Fibroblast of upper back skin (primary cell): ENCODE data around the gene MTUS2.

Source experiments
- DNase-seq: peaks from one replicate; pipeline ENCODE4 v3.0.0-alpha.2; 2013

The MTUS2 gene

DNA sequence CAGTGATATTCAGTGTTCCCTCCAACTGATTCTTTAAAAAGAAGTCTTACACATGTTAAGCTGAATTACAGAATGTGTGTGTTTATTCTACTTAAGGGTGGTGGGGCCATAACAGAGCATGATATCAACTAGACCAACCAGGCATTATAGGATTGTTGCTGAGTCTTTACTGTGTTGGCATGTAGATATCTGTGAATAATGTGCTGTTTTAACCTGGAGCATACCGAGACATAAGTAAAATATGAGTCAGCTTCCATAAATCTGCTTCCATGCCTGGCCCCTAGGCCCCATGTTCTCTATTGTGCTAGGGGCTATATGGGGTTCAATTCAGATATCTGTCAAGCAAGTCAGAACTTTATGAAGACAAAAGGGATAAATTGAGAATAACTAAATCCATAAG, 295.7 kb downstream of the MTUS2 start:
- no peak for DNase-seq

DNA sequence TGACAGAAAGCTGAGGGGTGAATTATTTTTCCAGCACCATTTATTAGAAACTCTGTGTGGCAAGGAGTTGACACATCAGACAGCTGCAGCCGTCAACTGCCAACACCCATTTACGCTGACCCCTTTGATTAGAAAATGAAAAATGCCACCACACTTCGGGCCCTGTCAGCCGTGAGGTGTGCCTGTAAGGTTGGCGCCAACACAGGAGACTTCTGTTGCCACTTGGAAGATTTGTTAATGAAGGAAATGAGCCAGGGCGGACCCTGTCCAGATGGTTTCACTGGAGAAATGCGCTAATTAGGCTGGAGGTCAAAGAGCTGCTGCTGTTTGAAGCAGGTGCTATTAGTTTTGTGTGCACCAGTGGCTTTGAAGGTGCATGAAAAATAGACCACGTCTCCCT, 297.5 kb downstream of the MTUS2 start:
- DNase-seq: no peak

DNA sequence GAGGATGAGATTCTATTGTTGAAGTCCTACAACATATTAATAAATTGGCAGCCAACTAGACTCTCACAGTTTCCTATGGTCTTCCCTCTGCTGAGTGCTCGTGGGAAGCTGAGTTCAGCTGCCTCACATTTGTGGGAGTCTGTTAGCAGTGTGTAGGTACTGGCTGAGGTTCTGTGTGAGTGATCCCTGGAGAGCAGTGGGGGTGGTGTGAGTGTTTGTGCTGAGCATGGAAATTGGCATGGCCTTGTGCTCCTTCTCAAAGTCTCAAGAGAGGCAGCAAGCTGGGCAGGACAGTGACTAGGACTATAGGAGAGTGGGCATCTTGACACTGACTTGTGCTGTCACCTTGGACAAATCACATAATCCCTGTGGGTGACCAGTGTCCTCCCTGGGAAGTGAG, 298.3 kb downstream of the MTUS2 start:
- DNase-seq: no peak

DNA sequence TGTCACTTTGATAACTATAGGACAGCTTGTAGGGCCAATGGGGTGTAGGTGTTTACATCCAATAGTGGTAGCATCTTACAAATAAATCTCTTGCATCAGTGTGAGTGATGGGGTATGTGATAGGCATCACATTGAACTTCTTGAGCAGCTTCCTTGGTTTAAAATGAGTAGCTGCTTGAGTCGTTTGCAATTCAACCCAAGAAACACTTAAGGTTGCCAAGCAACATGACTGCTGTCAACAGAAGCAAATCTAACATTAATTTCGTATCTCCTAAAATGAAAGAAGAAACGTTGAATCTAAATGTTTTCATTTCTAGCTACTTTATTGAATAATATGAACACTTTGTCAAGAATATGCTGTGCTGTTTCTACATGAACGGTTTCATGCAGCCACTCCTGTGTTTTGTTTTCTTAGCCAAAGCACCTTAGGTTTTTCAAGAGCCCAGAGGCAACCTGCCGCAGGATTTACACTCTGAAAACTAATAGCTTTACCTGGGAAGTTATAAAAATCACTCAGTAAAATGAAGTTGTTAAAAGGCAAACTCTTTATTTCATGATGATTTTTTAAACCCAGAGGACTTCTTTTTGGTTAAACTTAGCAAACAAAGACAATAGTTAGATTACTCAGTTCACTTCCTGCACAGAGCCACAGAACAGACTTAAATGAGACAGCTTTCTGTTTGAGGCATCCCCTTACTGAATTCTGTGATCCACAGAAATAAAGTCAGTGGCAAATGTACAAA, 305.2 kb downstream of the MTUS2 start:
- DNase-seq: no peak

DNA sequence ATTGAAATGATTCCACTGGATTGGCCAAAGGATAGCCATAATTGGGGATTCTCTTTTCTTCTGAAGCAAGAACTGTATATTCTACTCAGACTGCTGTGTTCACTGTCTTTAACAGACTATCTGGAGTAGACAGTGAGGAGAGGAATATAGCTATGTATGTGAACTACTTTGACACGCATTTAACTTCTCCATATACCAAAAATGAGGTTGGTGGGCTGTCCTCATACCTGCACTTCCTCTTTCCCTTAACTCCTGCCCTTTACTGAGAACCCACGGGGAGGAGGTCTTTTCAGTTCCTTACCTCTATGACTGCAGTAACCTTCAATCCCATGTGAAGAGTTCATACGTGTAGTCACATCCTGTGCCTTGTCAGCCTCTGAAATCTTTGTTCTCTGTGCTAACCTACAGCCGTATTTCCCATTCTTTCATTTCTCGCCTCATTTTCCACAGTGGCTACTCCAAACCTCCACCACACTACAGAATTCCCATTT, 305.8 kb downstream of the MTUS2 start:
- no peak for DNase-seq

DNA sequence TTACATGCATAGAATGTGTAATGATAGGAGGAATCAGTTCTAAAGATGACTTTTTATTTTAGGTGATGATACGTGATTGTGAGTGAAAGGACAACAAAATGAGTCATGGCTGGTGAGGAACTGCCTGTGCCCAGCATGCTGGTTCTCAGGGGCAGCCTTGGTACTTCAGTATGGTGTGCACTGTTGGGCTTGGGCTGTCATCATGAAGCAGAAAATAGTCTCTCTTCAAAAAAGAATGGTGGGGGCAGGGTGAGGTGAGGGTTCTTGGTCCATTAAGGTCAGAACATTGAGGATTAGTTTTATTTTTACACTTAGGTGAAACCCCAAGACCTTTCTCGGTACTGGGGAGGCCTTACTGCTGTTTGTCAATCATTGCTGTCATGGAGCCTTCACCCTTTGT, 309.5 kb downstream of the MTUS2 start:
- no peak for DNase-seq

DNA sequence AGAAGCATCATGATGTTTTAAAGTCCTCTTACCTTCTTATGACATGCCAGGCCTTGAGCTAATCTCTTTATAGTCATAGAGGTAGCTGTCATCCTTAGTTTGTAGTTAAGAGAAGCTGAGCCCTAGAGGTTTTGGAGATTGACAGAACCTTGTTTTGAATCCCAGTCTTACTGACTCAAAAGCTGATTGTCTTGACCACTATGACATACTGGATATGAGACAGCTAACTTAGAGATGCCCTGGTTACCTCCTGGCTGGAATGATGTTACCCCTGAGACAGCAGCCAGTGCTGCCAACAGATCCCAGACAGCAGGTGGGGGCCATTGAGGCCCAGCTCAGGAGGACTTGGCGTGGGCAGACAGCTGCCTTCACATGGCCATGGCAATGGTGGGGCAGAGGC, 311.0 kb downstream of the MTUS2 start:
- no peak for DNase-seq

DNA sequence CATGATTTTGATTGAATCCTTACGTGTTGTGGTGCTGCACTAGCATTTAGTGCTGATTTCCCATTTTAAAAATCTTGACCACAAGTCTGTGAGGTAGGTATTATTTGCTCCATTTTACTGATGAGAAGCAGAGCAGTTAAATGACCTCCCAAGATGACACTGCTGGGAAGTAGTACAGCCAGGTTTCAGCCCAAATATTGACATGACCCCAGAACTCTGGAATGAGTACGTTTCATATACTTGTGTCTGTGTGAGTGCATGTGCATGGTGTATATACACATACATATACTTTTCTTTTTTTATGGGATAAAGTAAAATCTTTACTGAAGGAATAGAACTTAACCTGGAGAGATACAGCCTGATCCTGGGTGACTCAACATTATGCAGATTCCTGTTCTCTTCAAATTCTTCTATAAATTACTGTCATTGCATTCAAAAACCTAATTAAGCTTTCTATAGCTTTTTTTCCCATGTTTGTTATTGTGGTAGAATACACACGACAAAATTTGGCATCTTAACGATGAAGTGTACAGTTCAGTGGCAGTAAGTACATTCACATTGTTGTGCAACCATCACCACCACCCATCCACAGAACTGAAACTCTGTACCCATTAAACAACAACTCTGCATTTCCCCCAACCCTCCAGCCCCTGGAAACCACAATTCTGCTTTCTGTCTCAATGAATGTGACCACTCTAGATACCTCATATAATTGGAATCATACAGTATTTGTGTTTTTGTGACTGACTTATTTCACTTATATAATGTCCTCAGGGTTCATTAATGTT, 311.9 kb downstream of the MTUS2 start:
- no peak for DNase-seq

DNA sequence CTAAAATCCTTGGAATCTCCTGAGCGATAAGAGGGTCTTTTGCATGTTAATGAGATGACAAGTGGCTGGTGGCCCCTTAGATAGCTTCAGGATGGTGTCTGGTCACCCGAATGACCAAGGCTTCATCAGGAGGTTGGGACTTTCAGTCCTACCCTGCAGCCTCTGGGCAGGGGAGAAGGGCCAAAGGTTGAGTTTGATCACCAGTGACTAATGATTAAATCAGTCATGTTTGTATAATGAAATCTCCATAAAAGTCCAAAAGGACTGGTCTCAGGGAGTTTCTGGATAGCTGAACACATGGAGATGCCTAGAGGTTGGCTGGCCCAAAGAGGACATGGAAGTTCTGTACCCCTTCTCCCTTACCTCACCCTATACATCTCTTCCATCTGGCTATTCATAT, 316.2 kb downstream of the MTUS2 start:
- no peak for DNase-seq

DNA sequence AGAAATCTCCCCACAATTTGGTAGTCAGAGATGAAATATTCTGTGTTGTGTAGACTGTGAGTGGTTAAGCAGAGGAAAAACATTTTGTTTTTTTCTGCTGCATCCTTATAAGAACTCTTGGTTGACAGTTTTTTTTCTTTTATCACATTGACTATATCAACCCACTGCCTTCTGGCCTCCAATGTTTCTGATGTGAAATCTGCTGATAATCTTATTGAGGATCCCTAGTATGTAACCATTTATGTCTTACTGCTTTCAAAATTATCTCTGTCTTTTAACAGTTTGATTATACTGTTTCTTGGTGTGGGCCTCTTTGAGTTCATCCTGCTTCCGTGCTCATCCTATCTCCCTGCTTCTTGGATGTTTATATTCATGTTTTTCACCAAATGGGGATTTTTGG, 316.9 kb downstream of the MTUS2 start:
- DNase-seq: no peak

DNA sequence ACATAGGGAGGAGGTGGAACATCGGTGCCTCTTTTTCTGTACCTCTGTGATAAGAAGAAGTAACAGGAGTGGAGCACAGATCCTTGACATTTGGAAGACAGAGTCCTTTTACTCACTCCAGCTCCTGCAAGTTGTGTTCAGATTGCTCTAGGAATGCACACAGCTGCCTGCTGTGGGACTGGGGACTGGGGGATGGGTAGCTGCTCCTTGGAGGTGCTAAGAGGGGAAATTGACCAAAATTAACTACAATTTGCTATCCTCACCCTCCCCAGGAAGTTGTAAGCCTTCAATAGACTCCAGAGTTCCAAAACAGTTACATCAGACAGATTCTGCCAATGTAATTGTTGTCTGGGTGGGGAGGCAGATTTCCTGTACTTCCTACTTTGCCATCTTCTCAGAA, 317.9 kb downstream of the MTUS2 start:
- no peak for DNase-seq

DNA sequence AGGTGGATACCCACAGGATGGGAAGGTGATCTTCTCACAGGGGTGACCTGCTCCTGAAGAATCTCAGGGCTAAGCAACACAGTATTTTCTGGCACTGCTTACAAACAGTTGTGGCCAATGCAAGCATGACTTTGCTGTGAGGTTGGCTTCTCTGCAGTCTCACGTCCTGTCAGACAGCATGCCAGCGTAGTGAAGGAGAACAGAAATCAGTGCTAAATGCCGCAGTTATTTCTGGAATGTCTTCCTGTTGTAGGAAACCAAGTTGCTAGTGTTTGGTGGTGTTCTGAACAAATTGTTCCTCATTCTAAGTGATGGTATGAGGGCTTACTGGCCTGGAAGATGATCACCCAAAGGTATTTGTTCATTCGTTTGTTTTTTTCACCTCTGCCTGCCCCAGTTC, 320.1 kb downstream of the MTUS2 start:
- peak; percentile 74 for DNase-seq

DNA sequence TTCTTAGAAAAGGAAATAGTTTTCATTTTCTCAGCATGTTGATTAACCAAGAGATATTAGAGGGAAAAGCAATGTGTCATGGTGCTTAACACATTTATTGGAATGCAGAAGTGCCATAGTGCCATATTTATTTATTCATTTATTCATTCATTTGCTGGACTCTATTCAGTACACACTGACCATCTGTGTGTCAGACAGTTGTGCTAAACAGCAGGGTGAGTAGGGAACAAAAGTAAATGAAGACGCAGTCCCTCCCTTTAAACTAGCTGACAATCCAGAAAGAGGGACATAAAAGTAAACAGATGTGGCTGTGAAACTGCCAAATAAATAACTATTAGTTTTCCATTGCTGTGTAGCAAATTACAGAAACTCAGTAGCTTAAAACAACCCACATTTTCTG, 323.7 kb downstream of the MTUS2 start:
- no peak for DNase-seq

DNA sequence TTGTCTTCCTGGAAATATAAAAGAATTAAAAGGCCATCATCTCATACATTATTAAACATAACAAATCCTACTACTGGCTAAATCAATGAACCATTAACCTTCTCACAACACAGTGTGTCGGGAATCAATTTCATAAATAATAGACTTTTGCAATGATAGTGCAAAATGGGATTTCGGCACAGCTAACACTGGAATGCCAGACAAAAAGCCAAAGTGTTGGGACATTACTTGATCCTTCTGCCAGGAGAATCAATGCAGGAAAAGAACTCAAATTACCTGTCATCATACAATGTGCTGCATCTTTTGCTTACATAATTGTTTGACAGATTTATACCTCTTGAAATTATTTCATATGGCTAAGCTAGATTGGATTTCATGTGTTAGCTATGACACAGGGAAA, 334.3 kb downstream of the MTUS2 start:
- no peak for DNase-seq

DNA sequence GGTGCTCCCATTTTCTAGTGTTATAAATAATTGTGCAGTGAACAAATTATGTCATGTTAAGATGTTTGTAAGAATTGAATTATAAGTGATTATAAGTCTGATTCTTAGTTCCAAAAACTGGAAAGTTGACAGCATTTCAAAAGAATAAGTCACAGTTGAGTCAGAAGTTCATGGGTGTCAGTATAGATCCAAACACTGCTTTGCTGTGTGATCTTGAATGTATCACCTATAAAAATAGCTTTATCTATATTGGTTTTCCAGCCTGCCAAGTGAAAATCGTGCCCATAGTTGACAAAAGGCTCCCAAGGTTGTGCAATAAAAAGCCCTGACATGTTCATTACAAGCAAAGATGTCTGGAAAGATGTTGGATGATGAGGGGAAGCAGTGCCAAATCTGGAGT, 336.0 kb downstream of the MTUS2 start:
- no peak for DNase-seq

DNA sequence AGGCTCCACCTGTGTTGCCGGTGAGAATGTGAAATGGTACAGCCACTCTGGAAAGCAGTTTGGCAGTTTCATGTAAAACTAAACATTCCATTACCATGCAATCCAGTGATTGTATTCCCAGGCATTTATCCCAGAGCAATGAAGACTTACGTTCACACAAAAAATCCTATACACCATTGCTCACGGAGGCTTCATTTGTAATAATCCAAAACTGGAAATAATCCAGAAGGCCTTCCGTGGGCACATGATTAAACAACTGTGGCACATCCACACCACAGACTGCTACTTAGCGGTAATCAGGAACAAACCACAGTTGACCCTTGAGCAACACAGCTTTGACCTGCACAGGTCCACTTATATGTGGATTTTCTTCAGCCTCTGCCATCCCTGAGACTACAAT, 339.7 kb downstream of the MTUS2 start:
- no peak for DNase-seq

DNA sequence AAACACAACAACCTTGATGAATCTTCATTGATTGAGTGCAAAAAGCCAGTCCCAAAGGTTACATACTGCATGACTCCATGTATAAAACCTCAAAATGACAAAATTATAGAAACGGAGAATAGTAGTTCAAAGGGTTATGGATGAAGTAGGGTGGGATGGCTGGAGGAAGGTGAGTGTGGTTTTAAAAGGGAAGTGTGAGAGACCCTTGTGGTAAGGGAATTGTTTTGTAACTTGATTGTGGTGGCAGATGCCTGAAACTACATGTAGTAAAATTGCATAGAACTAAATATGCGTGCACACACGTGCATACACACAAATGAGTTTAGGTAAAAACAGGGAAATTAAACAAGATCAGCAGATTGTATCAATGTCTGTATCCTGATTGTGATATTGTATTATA, 340.7 kb downstream of the MTUS2 start:
- no peak for DNase-seq

DNA sequence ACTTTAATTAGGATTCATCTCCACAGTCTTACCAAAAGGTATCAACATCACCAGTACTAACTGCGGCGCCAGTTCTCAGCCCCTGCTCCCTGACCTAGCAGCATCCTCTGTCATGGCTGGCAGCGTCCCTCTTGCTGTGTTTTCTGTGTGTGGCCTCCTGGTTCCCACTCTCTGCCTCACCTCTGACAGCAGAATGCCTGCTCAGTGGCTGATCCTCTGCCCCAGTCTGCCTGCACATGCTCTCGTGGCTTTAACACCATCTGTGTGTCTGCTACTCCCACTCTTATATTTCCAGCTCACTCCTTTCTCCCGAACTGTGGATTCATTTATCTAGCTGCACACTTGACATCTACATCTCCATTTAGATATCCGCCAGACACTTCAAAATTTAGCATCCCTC, 341.5 kb downstream of the MTUS2 start:
- no peak for DNase-seq

DNA sequence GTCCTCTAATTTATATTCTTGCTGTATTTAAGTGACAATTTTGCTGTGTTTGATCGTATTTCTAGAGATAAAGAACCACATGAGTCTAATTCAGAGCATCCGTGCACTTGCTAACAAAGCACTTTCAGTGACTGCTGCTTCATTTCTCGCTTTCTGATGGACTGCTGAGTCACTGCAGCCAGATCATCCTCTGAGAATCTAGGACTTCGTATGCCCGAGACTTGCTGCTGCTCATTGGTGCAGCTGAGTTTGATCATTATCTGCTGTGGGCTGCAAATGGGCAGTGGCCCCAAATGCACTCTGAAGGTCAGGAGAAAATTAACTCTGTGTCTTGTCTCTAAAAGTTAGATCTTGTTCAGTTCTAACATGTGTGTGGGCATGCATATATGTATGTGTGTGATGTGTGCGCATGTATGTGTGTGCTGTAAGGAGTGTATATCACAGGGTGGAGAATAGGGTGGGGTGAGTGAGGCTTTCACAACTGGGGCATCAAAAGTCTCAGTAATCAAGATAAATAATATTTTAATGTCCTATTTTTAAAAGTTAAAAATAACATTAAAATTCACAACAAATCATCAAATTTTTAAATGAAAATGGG, 342.6 kb downstream of the MTUS2 start:
- DNase-seq: peak; percentile 62

DNA sequence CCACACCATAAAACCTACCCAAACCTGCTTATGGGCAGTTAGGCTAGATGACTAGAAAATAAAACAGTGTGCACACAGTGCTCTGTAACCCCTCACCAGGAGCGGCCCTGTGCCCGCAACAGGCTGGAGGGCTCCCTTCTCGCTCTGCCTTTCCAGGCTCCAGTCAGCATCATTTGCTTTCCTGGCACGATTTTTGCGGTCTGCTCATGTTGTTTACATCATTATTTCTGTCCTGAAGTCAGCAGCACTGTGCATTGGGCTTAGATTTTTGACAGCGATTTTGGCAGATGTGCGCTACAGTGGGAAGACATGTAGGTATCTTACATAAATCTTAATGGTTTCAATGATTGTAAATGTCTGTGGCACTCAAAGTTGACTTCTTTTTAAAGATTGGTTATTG, 344.0 kb downstream of the MTUS2 start:
- DNase-seq: no peak

DNA sequence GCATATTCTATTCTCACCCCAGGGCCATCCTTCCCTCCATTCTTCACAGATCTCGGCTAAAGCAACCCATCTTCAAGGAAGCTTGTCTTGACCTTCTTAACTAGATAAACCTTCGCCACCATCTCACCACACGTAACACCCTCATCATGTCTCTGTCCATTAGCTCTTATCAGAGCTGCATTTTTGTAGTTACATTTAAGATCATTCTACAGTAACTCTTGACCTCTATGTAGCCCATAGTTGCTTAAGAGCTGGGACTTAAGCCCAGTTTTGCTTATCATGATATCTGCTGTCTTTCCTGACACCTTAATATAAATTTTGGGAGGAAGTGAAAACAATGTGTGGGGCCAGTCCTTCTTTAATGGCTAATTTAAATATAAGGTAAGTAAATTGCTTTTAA, 345.1 kb downstream of the MTUS2 start:
- no peak for DNase-seq

DNA sequence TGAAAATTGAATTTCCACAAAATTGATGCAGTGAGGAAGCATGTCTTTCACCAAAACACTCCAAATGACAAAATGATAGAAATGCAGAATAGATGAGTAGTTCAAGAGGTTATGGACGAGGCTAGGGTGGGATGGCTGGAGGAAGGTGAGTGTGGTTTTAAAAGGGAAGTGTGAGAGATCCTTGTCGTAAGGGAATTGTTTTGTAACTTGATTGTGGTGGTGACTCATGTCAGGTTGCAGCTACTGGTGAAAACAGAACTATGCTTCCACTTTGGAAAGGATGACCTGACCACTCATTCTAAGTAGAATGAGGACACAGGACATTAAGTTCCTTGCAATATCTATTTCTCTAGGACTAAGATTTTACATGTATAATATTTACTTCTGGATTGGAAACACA, 345.7 kb downstream of the MTUS2 start:
- peak; percentile 19 for DNase-seq

DNA sequence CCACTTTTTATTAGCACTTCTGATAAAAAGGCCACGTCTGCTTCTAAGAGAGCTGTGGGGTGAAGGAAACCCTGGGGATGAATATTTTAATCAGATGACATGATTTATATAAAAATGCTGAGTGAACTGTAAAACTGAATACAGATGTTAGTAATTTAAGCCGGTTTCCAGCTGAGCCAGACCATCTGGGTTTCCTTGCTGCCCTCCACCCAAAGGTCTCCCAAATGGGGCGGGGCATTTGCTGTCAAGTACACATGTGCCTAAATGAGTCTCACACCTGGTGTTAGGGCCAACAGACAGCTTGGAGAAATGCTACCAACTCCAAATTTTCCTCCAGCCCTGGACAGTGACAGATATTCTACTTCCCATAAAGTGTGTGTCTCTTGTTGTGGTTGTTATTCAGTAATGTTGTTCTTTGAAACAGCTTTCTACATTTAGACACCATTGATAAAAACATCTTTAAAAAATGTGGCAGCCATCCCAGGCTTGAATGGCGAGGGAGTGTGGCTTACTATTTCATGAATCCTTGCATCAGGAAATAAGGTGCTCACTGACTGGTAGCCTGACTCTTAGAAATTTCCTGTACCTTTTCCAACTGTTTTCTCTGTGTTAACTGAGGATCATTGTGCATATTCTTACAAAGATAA, 350.4 kb downstream of the MTUS2 start:
- DNase-seq: peak; percentile 24

DNA sequence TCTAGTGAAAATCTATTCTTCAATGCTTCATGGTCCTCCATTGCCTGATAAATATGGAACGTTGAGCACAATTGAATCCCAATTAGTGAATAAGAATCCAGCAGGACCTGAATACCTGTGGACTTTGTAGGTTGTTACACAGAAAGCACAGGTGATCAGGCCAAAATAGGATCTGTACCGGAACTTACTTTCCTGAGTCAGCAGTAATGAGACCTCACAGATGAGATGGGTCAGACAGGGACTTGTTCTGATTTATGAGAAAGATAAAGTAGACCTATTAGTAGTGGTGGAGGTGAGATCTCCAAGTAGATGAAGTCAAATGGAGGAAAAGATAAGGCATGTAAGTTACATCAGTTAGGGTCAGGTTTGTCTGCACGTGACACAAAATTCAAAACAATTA, 351.1 kb downstream of the MTUS2 start:
- no peak for DNase-seq
